GM12878 (cell line): ENCODE measurements around the gene GALNT18.

Source experiments
- EZH2 ChIP-seq: IDR thresholded peaks from 2 replicates; pipeline ENCODE4 v1.6.1; 2012; ENCODE audit warnings: low read depth, mild to moderate bottlenecking, control low read depth, inconsistent platforms, low read length, borderline replicate concordance; ENCODE audit not compliant: control insufficient read depth
- FOXM1 ChIP-seq: IDR thresholded peaks from 2 replicates; pipeline ENCODE4 v1.6.1; 2012; ENCODE audit warnings: low read depth, mild to moderate bottlenecking, inconsistent platforms, low read length, moderate library complexity
- MTA3 ChIP-seq: IDR thresholded peaks from 2 replicates; pipeline ENCODE4 v1.6.1; 2012; ENCODE audit warnings: low read length, inconsistent platforms, borderline replicate concordance
- MXI1 ChIP-seq: fragments of 150-350 bp; IDR thresholded peaks from 2 replicates; pipeline ENCODE4 v1.6.1; 2011; ENCODE audit warnings: low read depth, mild to moderate bottlenecking, inconsistent platforms, low read length, improper control_type of control experiment
- NR2F1 ChIP-seq: fragments of 450-650 bp; conservative IDR thresholded peaks from 2 replicates; pipeline ENCODE4 v1.6.1; 2017; ENCODE audit warnings: mild to moderate bottlenecking

GRCh38 chr11:11464555-11464954 is 157.2 kb downstream of the GALNT18 start:
- TF ChIP-seq MXI1 (no peak), MTA3 (no peak), FOXM1 (no peak), NR2F1 (no peak), EZH2 (no peak)
